ENCODE measurements around the gene AKAP13. TPM values are rescaled to one million over a fixed set of nuclear protein-coding genes. Genes with fewer than 3 reads are reported as not detected.
A peak's percentile ranks its signal among the peaks of the same experiment; 100 is the strongest.

Gene AKAP13
- polyA plus RNA-seq, 3 donors, result 47.9 to 99.7 (median 92.6) TPM

- Mint-ChIP-seq H3K27ac (peak overlapping the region in 3 of 7 donors; percentile 15 to 59 (median 48)), H3K4me3 (no peak overlapping the region), H3K9me3 (no peaks in the 10 kb centered on the region), H3K27me3 (ENCODE audit: low read depth in 3 of 3) (no peaks in the 10 kb centered on the region), H3K36me3 (peaks cover 82 to 94% of the 10 kb centered on the region in 2 donors), H3K4me1 (no peaks in the 10 kb centered on the region)
- WGBS (ENCODE audit: insufficient coverage), result 91% methylated on average over 3 of the region's 9 CpGs
- intact Hi-C loops (cut with micrococcal nuclease), result no loop called here
- Histone ChIP-seq H3K79me2 (ENCODE audit: insufficient read depth, low read length) (peaks cover 45% of the 10 kb centered on the region), H3K9ac (ENCODE audit: insufficient read depth, low read length, poor library complexity, severe bottlenecking) (no peak overlapping the region), H3K4me3 (replicated peaks in 1 of 3; ENCODE audit: low read depth in 2 of 3, low read length in 3 of 3) (no peak overlapping the region), H3K4me2 (replicated peaks; ENCODE audit: extremely low read depth, low read length, poor library complexity, severe bottlenecking) (no peak overlapping the region), H3K27ac (ENCODE audit: low read depth in 1 of 2, low read length in 2 of 2) (peak overlapping the region in 1 of 2 donors; percentile 32), H2AFZ (ENCODE audit: insufficient read depth, low read depth, low read length, poor library complexity, severe bottlenecking) (no peak overlapping the region), H3K27me3 (ENCODE audit: control insufficient read depth in 2 of 2, insufficient read depth in 2 of 2, low read length in 2 of 2) (no peaks in the 10 kb centered on the region), H3K9me3 (replicated peaks in 1 of 2; ENCODE audit: control insufficient read depth in 1 of 2, insufficient read depth in 1 of 2, low read length in 2 of 2) (no peaks in the 10 kb centered on the region), H3K4me1 (ENCODE audit: control insufficient read depth in 1 of 2, insufficient read depth in 2 of 2, low read length in 2 of 2) (no peaks in the 10 kb centered on the region), H3K36me3 (replicated peaks in 1 of 2; ENCODE audit: control insufficient read depth in 1 of 2, insufficient read depth in 2 of 2, low read length in 2 of 2) (peaks cover 90 to 99% of the 10 kb centered on the region in 2 donors), H4K20me1 (ENCODE audit: insufficient read depth, low read length) (peaks cover 100% of the 10 kb centered on the region)
- no peak for DNase-seq
- no peak for TF ChIP-seq CTCF (IDR thresholded peaks at IDR 0.05)
These were observed 296.1 kb downstream of the AKAP13 start for GRCh38 chr15:85676342-85677098.

GRCh38 chr15:85679231-85679630 is 298.8 kb downstream of the AKAP13 start:
- Histone ChIP-seq H3K9me3 (replicated peaks in 1 of 2; ENCODE audit: control insufficient read depth in 1 of 2, insufficient read depth in 1 of 2, low read length in 2 of 2) (no peaks in the 10 kb centered on the region), H3K4me2 (replicated peaks; ENCODE audit: extremely low read depth, low read length, poor library complexity, severe bottlenecking) (no peak overlapping the region), H3K4me1 (ENCODE audit: control insufficient read depth in 1 of 2, insufficient read depth in 2 of 2, low read length in 2 of 2) (no peaks in the 10 kb centered on the region), H4K20me1 (ENCODE audit: insufficient read depth, low read length) (peaks cover 100% of the 10 kb centered on the region), H3K27me3 (ENCODE audit: control insufficient read depth in 2 of 2, insufficient read depth in 2 of 2, low read length in 2 of 2) (no peaks in the 10 kb centered on the region), H3K4me3 (replicated peaks in 1 of 3; ENCODE audit: low read depth in 2 of 3, low read length in 3 of 3) (no peak overlapping the region), H3K79me2 (ENCODE audit: insufficient read depth, low read length) (peaks cover 22% of the 10 kb centered on the region), H3K36me3 (replicated peaks in 1 of 2; ENCODE audit: control insufficient read depth in 1 of 2, insufficient read depth in 2 of 2, low read length in 2 of 2) (peaks cover 92 to 99% of the 10 kb centered on the region in 2 donors), H3K27ac (ENCODE audit: low read depth in 1 of 2, low read length in 2 of 2) (no peak overlapping the region), H2AFZ (ENCODE audit: insufficient read depth, low read depth, low read length, poor library complexity, severe bottlenecking) (no peak overlapping the region), H3K9ac (ENCODE audit: insufficient read depth, low read length, poor library complexity, severe bottlenecking) (no peak overlapping the region)
- no peaks in the 10 kb centered on the region for H3K4me1 Mint-ChIP-seq
- H3K27ac Mint-ChIP-seq, result peak overlapping the region in 2 of 7 donors; percentile 20 to 33
- no peaks in the 10 kb centered on the region for H3K9me3 Mint-ChIP-seq
- no CpG with 5 or more reads among the region's 4 CpGs for WGBS (ENCODE audit: insufficient coverage)
- intact Hi-C loops (cut with micrococcal nuclease), result no loop called here
- H3K27me3 Mint-ChIP-seq (ENCODE audit: low read depth in 3 of 3), result peaks cover 0 to 1% (median 0%) of the 10 kb centered on the region in 3 donors
- H3K4me3 Mint-ChIP-seq, result no peak overlapping the region
- no peak for DNase-seq
- no peak for TF ChIP-seq CTCF (IDR thresholded peaks at IDR 0.05)
- peaks cover 84 to 93% of the 10 kb centered on the region in 2 donors for H3K36me3 Mint-ChIP-seq
